SH-SY5Y (cell line): ENCODE data around the gene EPB41L1.

Experiments used
- GATA2 ChIP-seq: IDR thresholded peaks from 2 replicates; pipeline ENCODE4 v1.6.1; 2011; ENCODE audit warnings: mild to moderate bottlenecking, low read depth, low read length
- GATA3 ChIP-seq: IDR thresholded peaks from 2 replicates; pipeline ENCODE4 v1.6.1; 2011; ENCODE audit warnings: low read depth, mild to moderate bottlenecking, low read length, moderate library complexity

GRCh38 chr20:36228770-36229169 lies 74.2 kb downstream of the EPB41L1 start:
- TF ChIP-seq GATA2 (no peak), GATA3 (no peak)
